Suppressor macrophage treated with lipopolysaccharide for 1 hour (primary cell): ENCODE measurements around the gene ANO10.
"Not testable (repeated sequence)": the region's sequence is repeated elsewhere in the genome, so short reads cannot be mapped to it uniquely, and the experiment has no call there.

Experiments
- DNase-seq, 3 donors: peaks; one replicate each; pipeline ENCODE4 v3.0.0-alpha.2; 2020 to 2022

ANO10 gene

DNA sequence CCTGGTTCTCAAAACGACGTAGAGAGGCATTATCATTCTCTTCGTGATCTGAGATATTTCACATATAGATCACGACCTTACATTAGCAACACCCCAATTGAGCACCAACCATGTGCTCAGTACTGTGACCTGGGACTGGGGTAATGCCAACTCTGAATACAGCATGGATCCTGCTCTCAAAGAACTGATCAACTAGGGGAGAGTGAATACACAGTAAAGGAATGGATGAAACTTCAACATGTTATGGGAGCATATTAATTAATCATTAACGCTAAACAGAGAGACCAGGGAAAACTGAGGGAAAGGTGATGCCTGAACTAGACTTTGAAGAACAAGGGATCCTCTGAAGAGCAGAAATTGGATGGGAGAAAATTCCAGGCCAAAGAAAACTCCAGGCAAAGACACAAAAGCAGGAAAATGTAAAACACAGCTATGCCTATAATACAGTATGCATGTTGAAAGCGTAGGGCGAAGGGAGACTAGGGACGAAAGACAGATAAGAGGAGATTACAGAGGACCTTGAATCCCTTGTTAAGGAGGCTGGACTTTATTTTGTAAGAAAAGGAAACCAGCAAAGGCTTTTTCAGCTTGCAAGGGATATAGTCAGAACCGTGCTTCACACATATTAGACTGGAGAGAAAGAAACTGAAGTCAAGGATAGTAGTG is 105.7 kb downstream of the ANO10 start:
- peak in 1 of 3 donors; percentile 6 for DNase-seq

DNA sequence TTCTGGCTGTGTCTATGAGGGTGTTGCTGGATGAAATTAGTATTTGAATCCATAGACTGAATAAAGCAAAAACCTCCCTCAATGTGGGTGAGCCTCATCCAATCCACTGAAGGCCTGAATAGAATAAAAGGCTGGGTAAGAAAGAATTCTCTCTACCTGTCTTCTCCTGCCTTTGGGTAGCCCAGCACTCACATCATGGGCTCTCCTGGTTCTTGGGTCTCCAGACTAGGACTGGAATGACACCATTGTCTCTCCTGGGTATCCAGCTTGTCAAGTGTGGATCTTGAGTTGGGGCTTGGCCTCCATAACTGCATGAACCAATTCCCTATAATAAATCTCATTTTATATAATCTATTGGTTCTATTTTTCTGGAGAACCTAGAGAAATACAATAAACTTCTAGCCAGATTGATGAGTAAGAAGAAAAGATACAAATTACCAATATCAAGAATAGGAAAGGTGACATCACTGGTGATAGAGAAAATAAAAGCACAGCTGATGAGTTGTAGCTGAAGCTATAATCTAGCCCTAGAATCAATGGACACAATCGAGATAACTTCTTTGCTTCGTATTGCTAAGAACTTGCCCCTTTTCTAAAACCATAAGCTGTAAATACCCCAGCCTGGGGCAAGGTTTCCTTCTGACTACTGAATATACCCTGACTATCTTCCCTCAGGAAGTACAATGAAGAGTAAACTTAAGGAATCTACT is 106.4 kb downstream of the ANO10 start:
- peak in 1 of 3 donors; percentile 0 for DNase-seq

DNA sequence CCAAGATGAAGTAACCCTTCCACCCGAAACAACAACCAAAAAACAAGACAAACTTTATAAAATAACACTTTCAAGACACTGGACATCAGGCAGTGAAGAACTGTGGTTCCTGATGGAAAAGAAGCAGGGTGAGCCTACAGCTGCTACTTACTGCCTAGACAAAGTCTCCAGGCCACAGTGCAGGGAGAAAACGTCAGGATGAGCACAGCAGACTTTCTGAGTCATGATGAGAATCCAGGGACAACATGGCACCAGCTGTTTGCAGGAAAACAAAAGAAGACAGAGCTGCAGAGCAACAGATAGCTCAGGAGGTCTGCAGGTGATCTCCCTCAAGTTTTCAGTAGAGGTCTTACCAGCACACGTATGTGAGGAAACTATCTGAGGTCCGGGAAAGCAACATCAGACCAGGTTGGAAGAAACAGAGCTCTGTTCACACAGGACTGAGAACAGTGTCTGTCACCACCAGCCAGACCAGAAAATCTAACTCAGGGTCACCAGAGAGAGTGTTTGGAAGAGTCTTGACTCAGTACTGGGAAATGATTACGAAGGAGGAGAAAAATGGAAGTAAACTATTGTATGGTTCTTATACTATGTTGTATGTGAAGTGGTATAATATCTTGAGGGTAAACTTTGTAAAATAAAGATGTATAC is 108.9 kb downstream of the ANO10 start:
- no peak for DNase-seq

DNA sequence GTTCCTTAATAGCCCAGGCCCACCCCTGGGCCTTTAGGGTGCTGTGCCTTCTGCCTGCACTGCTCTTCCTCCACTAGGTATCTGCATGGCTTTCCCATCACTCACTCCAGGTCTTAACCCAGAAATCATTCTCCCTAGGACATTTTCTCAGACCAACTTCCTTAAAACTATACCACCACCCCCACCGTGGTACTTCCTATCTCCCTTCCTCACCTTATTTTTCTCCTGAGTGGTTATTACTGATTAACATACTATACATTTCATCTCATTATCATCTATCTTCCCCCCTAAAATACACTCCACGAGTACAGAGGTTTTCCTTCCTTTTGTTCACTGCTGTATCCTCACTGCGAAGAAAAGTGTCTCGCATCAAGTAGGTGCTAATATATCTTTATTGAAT is 115.2 kb downstream of the ANO10 start:
- no peak for DNase-seq

DNA sequence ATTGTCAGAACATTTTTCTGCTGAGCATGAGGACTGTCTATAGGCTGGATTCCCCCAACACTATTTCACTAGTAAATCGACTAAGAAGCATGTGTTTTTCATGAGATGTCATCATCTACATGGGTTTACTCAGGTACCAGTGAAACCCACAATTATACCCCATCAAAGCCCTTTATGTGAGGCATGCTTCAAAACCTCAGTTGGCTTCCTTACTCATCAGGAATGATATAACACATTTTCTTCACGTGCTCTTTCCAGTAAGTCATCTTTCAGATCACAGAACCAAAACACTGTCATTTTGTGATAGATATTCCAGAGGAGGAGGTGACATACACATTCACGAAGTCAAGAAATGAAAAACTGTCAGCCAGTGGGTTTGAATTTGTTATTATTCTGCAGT is 116.5 kb downstream of the ANO10 start:
- no peak for DNase-seq

GRCh38 chr3:43503067-43503728 is 118.6 kb downstream of the ANO10 start:
- peak; percentile 50 to 68 (median 56) for DNase-seq

- peak; percentile 51 to 60 (median 54) for DNase-seq
Measured at GRCh38 chr3:43499256-43499655, 122.6 kb downstream of the ANO10 start.

DNA sequence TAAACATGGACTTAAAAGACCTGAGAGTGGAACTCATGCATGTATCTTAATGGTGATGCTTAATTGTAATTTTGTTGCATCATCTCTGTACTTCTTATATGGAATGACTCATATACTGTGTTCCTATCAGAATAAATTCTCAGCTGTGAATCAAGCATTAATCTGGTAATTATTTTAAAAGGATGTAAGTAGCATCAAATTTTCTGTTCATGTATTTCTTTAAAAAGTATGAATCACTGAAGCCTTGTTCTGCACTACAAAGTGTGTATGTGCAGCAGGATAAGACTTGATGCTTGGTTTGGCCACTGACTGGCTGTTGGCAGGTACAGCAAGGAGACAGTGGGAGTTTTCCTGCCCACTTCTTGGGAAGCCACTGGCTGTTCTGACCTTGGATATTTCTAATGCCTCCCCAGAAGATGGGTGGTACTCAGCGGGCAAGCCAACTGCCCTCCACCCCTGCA is 123.9 kb downstream of the ANO10 start:
- peak in 1 of 3 donors; percentile 26 for DNase-seq

DNA sequence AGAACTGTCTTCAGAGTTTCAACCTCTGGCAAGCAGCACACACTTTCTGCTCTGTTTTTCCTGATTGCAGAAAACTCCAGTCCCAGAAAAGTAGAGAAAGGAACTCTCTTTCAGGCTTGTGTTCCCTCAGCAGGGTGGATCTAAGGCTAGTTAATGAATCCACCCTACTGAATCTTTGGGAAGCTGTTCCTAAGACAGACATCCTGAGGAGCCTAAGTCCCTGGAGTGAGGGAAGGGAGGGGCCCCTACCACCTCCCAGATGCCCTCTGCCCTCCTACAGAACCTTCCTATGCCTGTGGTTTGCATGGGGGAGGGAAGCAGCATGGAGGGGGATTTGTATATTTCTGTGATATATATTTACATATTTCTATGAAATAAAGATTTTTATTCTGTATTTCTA is 124.4 kb downstream of the ANO10 start:
- no peak for DNase-seq

DNA sequence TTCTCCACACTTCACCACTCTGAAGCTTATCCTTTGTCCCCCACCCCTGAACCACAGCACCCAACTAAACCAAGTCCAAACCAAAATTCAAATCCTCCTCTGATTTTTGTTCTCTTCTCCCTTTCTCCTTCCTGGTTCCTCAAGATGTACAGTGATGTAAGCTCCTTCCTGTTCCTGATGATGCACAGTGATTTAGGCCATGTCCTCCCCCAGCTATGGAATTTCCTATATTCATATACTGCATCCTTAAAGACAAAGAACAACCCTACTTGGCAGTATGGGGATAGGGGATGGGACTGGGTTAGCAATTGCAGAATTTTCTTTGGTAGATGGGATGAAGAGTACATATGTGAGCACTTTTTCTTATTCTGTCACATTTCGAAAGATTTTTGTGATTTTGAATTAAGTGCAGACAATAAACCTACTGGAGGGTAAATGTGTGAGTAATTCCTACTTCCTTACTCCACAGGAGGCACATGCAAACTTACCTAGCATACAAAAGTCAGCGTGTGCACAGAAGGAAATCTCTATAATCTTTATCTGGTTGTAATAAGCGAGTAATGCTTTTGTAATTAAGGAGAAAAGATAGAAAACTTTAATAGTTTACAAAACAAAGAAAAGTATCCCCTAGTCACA is 125.0 kb downstream of the ANO10 start:
- peak; percentile 44 to 72 (median 51) for DNase-seq

DNA sequence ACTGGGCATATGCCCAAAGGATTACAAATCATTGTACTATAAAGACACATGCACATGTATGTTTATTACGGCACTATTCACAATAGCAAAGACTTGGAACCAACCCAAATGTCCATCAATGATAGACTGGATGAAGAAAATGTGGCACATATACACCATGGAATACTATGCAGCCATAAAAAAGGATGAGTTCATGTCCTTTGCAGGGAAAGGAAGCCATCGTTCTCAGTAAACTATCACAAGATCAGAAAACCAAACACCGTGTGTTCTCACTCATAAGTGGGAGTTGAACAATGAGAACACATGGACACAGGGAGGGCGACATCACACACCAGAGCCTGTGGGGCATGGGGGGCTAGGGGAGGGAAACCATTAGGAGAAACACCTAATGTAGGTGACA is 128.9 kb downstream of the ANO10 start:
- not testable (repeated sequence) for DNase-seq

DNA sequence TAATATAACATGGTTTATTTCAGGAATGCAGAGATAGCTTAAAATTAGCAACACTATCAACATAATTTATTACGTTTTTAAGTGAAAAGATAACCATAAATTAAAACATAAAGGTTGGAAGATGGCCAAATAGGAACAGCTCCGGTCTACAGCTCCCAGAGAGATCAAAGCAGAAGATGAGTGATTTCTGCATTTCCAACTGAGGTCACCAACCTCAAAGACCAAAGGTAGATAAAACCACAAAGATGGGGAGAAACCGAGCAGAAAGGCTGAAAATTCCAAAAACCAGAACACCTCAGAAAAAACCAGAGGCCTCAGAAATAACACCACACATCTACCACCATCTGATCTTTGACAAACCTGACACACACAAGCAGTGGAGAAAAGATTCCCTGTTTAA is 130.0 kb downstream of the ANO10 start:
- not testable (repeated sequence) for DNase-seq

DNA sequence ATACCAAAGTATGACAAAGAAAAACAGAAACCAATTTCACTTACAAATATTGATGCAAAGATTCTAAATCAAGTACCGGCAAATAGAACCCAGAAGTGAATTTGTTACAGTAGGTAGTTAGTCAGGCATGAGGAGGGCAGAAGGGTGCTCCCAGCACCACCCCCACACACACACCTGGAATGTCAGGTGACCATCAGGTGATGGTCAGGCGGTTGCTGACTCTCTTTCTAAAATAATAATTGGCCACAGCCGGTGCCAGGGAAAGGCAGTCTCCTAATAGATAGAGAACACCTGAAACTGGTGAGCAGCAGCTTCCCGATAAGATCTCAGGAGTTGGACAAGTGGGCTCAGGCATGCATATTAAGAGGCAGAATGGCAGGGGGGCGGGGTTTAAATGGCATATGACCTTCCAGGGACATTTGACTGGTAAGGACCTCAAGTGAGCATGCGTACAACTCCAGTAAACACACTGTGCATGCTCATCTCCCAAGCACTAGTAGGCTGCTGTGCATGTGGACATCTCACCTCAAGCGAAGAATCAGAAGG is 131.1 kb downstream of the ANO10 start:
- no peak for DNase-seq

- peak; percentile 24 to 60 (median 34) for DNase-seq
Measured at GRCh38 chr3:43489930-43490329, 131.9 kb downstream of the ANO10 start.

- no peak for DNase-seq
Measured at GRCh38 chr3:43485931-43486330, 135.9 kb downstream of the ANO10 start.

DNA sequence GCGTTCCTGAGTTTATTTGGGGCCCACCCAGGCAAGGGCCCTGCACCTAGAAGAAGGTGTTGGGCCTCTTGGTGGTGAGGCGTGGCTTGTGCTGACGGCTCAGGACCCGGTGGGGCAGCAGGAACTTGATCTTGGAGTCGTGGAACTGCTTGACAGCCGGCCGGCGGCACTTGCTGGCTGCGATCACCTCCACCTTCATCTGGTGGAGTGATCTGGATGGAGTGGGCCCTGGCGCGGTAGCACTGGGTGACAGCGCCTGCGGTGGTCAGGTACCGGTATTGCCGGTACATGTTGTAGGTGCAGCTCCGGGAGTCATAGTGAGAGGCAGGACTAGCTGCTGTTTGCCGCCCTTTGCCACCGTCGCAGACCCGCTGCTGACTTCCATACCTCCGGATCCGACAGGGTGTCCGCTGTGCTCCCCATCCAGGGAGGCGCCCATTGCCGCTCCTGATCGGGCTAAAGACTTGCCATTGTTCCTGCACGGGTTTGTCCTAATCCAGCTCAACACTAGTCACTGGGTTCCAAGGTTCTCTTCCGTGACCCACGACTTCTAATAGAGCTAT is 136.8 kb downstream of the ANO10 start:
- no peak for DNase-seq

GRCh38 chr3:43481375-43481774 is 140.4 kb downstream of the ANO10 start:
- DNase-seq, result no peak

- DNase-seq, result not testable (repeated sequence)
Measured at GRCh38 chr3:43478839-43479238, 143.0 kb downstream of the ANO10 start.

DNA sequence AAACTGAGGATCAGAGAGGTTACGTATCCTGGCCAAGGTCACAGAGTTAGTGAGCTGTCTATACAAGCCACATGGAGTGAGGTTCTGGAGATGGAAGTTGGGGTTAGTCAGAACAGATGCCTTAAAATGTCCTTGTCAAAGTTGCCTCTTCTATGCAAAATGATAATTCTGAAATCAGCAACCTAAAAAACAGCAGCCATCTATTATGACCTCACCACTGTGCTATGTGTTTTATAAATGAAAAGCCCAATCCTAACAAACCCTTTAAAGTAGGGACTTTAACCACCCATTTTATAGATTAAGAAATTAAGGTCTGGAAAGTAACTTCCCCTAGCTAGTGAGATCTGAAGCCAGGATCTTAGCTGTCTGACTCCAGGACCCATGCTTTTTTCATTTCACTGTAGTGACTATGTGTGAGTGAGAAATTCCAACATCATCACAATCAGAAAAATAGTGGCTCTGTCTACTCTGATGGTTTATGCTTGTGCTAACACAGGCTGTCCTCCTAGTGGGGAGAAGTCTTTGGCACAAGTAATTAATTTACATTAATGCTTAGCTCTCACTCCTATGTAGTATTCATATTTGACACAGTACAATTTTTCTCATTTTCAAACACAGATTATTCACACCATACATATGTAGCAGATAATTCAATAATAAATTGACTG is 143.6 kb downstream of the ANO10 start:
- no peak for DNase-seq

DNA sequence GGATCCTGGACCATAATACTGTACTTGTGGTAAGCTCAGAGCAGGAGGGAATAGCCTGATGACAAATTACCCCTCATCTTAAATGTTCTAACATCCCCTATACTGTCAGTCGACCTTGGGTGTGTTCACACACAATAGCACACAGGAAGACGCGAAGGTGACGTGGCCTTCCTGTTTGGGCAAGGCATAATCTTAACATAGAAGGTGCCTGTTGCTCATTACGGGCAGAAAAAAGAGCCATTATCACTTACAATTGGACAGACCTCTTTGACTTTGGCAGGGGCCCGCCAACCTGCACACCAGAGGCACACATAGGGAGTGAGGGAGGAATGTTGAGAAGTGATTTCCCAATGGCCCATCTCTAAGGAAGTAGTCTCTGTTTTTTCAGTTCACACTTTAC is 144.2 kb downstream of the ANO10 start:
- no peak for DNase-seq

DNA sequence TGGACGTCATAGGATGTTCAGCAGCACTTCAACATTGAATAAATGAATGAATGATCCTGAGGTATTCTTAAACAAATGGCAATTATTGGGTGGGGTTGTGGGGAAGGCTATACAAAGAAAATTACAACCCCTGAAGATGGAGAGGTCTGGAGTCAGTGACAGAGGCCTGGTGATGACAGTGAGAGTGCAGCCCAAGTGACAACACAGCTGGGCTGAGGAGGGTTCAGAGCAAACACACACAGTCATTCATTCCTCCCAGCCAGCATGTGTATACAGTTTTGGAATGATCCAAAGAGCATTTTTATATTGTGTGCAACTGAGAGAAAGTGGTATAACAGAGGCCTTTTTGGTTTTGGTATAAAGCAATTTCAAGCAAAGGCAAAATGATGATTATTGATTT is 148.1 kb downstream of the ANO10 start:
- DNase-seq, result no peak

DNA sequence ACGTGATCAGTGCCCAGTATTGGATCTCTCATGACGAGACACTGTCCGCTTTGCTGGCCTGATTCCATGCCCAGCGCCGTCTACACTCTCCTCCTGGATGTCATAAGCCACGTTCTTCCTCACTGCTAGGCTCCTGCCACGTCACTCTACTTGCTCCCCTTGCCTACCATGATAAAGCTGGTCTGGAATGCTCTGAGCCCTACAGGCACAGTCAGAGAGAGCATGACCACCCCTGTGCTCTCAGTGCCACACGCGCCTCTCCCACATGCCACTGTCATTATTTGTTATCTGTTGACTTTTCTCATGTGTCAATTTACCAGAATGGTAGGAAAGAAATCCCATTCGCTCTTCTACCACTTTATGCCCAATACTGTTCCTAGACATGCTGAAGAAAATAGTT is 148.6 kb downstream of the ANO10 start:
- no peak for DNase-seq
